Subcutaneous adipose tissue (tissue), 4 donors: ENCODE data around the gene RASL10A. TPM values are rescaled to one million over a fixed set of nuclear protein-coding genes. Genes with fewer than 3 reads are reported as not detected.

ENCODE experiments used
- small RNA-seq: library from RNA; depleted of rRNA; stranded (forward); fragments of <200 nt; gene quantifications from one replicate; pipeline ENCODE3, GENCODE V24; 2016
- total RNA-seq, 4 donors: library from RNA; depleted of rRNA; stranded (reverse); fragments of >200 nt; gene quantifications; one replicate each; pipeline ENCODE4 v1.1.0, GENCODE V29; 2016
- TF ChIP-seq, protein P1 (sequence below): fragments of 450-650 bp; IDR thresholded peaks from one replicate; pipeline ENCODE4 v1.5.1; 2016; ENCODE audit warnings: low read depth, mild to moderate bottlenecking, control low read depth, antibody characterized with exemption, moderate library complexity

Gene RASL10A
- total RNA-seq, 4 donors from 2014 or later, result 0.38 to 2.2 (median 1.1) TPM

DNA sequence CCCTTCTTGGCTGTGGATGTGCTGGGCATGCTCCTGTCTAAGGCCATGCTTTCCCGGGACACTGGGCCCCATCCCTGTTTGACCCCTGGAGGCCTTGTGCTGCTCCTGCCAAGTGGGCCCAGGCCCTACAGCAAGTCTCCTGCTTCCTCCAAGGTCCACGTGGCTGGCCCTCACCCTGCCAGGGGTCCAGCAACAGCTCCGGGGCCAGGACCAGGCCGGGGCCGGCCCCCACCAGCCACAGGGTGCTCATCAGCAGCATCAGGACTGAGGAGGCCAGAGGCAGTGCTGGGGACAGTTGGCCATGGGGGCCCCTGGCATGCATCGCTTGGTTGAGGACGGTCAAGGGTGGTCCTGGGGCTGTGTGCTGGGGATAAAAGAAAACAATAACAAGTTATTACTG, 50.2 kb downstream of the RASL10A start:
- TF ChIP-seq, protein P1, sequence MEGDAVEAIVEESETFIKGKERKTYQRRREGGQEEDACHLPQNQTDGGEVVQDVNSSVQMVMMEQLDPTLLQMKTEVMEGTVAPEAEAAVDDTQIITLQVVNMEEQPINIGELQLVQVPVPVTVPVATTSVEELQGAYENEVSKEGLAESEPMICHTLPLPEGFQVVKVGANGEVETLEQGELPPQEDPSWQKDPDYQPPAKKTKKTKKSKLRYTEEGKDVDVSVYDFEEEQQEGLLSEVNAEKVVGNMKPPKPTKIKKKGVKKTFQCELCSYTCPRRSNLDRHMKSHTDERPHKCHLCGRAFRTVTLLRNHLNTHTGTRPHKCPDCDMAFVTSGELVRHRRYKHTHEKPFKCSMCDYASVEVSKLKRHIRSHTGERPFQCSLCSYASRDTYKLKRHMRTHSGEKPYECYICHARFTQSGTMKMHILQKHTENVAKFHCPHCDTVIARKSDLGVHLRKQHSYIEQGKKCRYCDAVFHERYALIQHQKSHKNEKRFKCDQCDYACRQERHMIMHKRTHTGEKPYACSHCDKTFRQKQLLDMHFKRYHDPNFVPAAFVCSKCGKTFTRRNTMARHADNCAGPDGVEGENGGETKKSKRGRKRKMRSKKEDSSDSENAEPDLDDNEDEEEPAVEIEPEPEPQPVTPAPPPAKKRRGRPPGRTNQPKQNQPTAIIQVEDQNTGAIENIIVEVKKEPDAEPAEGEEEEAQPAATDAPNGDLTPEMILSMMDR, result no peak

DNA sequence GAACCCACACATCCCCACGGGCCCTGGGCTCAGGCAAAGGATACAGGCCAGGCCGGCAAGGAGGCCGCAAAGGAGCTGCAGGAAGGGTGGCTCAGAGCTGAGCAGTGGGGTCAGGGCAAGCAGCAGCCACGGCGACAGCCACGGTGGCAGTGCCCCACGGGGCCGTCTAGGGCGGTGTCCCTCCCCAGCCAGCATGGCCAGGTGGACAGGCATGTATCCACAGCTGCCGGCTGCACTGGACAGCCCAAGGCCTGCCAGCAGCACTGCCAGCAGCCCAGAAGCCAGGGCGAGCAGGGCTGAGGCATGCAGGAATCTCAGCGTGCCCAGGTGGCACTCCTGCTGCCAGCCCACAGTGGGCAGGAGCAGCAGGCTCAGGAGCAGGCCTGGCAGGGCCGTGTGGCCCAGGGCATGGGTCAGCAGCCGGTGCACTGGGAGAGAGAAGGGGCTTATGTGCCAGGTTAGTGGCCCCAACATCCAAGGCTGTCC, 51.7 kb downstream of the RASL10A start:
- TF ChIP-seq, protein P1, result no peak

Small RNA genes within 50 kb of the gene (small RNA-seq; reads per million reads assigned to genes)
- gene MIR3653, result not detected

Other genes starting within 250 kb of the RASL10A start
- 10 to 100 TPM in 1 of 4 donors, 1 to 10 TPM in 3; 7.6 to 15.9 (median 8.9) TPM for gene KREMEN1, start 242.7 kb downstream of the RASL10A start, total RNA-seq
- gene EMID1, start 109.8 kb downstream of the RASL10A start, total RNA-seq, result 1 to 10 TPM in 1 of 4 donors, under 1 TPM in 2, not detected in 1; 0.17 to 1.3 (median 0.94) TPM
- gene RHBDD3, start 47.7 kb downstream of the RASL10A start, total RNA-seq, result 10 to 100 TPM in 3 of 4 donors, 1 to 10 TPM in 1; 7.3 to 32.0 (median 14.2) TPM
- gene EWSR1, start 47.4 kb downstream of the RASL10A start, total RNA-seq, result 100 to 1,000 TPM; 132 to 179 (median 168) TPM
- gene GAS2L1, start 9.0 kb downstream of the RASL10A start, total RNA-seq, result 10 to 100 TPM in 2 of 4 donors, 1 to 10 TPM in 2; 7.5 to 31.6 (median 10.3) TPM
- gene AP1B1, start 72.9 kb upstream of the RASL10A start, total RNA-seq, result 10 to 100 TPM; 49.7 to 81.1 (median 60.1) TPM
- gene RFPL1, start 122.9 kb upstream of the RASL10A start, total RNA-seq, result not detected
- under 1 TPM; 0.19 to 0.66 (median 0.41) TPM for gene NEFH, start 164.5 kb upstream of the RASL10A start, total RNA-seq
- gene THOC5, start 238.1 kb upstream of the RASL10A start, total RNA-seq, result 10 to 100 TPM; 26.9 to 55.8 (median 46.2) TPM